AG08396 (cell line): ENCODE results near the gene ACER3.
A peak's percentile ranks its signal among the peaks of the same experiment; 100 is the strongest.
"Not testable (repeated sequence)": the region's sequence is repeated elsewhere in the genome, so short reads cannot be mapped to it uniquely, and the experiment has no call there.

Experiments
- DNase-seq: peaks from one replicate; pipeline ENCODE4 v3.0.0; 2012; ENCODE audit warnings: low spot score, mixed read lengths

The ACER3 gene

DNA sequence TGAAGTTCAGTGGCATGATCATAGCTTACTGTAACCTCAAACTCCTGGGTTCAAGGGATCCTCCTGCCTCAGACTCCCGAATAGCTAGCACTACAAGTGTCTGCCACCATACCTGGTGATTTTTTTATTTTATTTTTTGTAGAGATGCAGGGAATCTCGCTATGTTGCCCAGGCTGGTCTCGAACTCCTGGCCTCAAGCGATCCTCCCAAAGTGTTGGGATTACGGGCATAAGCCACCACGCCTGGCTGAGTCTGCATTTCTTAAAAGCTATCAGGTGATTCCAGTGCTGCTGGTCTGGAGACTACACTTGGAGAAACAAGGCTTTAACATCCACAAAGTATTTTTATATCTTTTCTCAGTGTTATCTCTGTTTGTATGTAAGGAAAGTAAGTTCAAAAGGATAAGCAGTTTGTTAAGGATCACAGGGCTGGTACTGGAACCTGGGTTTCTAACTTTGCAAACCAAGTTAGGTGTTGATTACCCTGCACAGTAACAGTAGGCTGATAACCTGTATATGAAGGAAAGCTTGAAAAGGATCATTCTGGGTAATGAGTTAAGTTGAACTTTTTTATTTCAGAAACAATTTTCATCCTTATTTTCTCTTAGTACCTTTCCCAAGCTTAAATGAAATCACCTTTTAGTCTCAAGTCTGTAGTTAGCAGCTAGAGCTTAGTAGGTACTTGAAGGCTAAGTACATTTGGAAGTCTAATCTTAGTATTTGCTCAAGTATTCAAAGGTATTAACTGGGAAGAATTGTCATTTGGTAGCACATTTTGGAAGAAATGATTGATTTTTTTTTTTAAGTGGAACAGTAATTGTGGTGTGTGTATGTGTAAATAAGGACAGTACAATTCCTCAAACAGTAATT is 12.5 kb downstream of the ACER3 start:
- DNase-seq = no peak

DNA sequence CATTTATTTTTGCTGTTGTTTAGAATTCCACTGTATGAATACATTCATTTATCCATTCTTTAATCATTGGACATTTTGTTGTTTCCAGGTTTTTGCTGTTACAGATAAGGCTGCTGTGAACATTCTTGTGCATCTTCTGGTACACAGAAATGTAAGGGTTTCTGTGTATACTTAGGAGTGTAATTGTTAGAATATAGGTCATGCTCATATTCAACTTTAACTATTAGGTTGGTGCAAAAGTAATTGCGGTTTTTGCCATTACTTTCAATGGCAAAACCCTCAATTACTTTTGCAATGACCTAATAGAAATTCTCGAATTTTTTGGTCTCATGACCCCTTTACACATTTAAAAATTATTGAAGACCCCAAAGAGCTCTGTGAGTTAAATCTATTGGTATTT is 17.3 kb downstream of the ACER3 start:
- no peak for DNase-seq

DNA sequence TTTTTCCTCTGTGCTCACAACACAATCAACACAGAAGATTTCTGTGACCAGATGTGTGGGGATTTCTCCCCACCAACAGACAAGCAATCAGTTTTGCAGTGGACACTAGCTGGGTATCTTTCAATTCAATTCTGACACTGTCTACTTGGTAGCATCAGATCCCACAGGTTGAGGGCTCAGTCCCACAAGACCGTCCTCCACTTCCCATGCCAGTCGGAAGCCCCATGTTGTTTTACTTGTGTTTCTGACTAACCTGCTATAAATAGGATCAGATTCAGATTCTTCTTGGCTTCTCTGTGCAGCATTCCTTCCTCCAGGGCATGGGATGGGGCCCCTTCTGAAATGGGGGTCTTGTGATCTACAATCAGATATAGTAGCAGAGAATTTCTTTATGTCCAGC is 19.6 kb downstream of the ACER3 start:
- no peak for DNase-seq

DNA sequence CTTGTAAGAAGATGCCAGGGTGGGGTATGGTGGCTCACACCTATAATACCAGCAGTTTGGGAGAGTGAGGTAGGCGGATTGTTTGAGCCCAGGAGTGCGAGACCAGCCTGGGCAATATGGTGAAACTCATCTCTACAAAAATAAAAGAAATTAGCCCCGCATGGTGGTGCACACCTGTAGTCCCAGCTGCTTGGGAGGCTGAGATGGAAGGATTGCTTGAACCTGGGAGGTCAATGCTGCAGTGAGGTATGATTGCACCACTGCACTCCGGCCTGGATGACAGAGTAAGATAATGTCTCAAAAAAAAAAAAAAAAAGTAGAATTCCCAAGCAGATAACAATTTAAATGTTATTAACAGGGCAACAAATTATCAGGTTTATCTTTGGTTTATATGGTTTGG is 20.2 kb downstream of the ACER3 start:
- no peak for DNase-seq

DNA sequence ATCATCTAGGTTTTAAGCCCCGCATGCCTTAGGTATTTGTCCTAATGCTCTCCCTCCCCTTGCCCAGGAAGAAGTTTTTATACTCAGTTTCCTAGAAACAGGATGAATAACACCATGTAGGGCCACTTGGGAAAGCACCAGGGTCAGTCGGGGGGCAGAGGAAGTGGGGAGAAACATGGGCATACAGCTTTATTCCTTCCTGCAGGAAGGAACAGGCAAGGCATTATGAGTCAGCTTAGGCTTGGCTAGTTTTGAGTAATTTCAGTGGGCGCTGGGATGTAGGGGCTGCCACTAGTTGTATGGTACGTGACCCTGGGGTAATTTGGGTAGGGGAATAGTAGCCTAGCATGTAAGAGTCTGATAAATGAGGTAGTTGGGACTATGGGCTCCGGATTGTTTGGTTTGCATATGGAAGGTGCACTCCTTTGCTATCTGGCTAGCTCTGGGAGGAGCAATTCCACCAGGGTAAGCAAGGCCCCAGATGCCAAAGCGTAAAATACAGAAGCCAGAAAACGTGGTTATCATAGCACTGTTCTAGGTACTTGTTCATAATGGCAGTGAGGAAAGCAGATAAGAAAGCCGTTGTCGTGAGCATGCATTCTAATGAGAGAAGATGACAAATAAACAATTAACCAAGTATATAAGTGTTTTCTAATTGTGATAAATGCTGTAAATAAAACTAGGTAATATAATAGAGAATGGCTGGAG is 24.8 kb downstream of the ACER3 start:
- DNase-seq = no peak

DNA sequence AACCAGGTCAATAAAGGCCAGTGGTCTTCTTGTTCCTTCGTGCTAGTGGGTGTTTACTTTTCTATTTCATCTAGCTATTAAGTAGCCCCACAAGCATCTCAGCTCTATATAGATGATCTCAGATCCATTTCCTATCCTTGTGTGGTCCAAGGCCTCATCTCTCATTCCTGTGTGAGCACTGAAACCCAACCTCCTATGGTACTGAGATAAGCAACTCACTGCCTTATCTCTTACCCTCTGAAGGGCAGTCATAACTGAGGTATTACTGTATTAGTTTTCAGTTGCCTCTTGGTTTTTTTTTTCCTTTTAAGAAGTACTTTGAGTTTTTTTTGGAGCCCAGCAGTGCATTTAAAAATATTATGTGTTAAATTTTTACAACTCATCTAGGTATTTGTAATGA is 28.3 kb downstream of the ACER3 start:
- DNase-seq = no peak

DNA sequence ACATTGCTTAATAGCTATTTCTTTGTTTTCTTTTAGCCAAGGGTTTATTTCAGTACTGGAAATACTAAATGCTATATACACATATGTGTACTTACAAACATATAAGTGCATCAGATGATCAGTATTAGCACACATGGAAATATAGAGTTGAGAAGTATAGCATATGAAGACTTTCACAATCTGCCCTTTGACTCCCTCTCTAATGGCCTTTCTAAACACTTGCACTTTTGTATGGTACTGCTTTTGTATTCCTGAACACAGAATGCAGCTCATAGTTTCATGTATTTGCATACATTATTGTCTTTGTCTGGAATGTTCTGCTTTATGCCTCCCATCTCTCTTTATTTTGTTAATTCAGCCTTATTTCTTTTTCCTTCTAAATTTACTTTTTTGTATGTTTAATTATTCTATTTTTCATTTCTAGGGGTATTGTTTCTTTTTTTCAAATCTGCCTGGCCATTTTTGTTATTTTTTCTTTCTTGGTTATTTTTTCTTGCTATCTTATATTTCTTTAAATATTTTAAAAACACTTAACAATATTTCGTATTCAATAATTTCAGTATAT is 28.8 kb downstream of the ACER3 start:
- no peak for DNase-seq

DNA sequence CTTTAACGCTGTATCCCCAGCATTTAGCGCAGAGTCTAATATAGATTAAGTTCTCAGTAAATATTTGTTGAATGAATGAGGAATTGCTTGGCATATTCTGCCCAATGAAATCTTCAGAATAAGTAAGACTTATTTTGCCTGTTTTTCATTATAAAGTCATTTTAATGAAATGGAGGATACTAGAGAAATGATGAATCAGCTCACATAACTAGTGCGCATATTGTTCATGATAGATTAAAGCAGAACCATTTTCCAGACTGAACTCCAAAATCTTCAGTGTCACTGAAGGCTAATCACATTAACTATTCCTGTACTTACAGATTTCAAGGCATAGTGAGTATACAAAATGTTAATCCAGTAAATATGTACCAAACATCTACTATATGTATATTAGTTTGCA is 29.6 kb downstream of the ACER3 start:
- no peak for DNase-seq

DNA sequence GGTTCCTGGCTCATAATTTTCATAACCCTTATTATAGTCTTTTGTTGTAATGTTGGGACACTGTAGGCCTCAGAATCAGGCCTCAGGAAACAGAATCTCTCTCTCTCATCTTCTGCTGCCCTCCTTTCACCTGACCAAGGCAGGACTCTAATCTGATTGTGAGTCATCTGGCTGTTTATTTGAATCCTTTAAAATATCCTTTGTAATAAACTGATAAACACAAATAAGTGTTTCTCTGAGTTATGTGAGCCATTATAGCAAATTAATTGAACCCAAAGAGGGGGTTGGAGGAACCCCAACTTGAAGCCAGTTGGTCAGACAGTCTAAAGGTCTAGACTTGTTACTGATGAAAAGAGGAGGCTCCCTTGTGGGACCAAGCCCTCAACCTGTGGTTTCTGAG is 30.6 kb downstream of the ACER3 start:
- DNase-seq = no peak

DNA sequence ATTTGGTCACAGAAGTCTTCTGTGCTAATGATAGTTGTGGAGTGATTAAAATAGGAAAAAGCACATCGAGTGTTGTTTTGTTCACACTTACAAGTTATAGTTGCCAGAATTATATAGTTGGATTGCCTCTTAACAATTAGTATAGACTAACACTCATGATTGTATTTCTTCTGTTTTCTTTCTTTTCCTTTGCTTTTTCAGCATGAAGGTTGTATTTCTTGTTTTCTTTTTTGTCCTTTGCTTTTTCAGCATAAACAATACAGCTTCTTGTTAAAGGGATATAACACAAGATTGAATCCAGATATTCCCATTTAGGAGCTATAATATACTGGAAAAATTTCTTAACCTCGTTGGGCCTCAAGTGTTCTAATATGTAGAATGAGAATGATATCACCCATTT is 31.1 kb downstream of the ACER3 start:
- DNase-seq = no peak

DNA sequence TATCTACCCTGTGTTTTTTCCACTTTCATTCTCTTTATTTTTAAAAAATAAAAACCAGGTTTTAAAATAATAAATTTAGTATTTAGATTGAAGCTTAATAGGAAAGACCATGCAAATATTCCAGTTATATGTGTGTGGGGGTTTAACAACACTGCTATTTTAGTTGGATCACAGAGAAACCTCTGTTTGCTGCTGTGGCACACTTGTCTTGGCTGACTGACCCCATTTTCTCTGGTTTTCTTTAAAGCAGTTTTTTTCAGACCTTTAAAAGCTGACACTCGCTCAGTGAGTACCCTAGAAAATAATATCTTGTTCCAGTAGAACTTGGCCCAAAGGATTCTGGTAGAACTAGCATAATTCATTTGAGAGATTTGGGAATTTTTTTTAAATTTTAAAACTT is 31.6 kb downstream of the ACER3 start:
- DNase-seq = no peak

DNA sequence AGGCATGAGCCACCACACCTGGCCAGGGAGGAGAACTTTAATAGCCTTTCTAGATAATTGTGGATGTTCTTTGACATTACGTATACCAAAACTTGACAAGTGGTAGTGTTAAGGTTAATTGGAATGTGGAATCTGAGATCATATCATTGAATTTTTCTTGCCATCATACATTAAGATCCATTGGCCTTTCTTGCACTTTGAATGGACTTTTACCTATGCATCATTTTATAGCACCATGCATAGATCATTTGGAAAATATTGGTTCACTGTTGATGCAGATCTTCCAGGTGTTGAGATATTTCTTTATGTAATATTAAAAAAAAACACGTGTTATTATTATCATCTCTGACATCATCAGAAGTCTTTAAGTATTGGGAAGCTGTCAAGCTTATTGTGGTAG is 36.5 kb downstream of the ACER3 start:
- no peak for DNase-seq

DNA sequence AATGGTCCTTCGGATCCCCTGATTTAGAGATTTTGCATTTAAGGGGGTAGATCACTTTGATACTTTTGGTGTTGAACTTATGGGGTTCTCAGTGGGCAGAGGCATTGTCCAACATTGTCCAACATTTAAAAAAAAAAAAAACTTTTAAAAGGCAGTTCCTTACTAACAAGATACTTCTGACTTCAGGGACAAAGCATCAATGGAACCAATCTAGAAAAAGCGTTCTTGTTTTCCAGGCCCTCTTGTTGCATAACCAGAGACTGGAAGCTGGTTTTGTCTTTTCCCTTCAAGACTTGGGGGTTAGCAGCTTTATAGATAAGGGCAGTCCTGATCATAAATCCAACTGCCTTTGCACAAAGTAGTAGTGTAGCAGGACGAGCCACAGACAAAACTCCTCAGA is 40.4 kb downstream of the ACER3 start:
- no peak for DNase-seq

DNA sequence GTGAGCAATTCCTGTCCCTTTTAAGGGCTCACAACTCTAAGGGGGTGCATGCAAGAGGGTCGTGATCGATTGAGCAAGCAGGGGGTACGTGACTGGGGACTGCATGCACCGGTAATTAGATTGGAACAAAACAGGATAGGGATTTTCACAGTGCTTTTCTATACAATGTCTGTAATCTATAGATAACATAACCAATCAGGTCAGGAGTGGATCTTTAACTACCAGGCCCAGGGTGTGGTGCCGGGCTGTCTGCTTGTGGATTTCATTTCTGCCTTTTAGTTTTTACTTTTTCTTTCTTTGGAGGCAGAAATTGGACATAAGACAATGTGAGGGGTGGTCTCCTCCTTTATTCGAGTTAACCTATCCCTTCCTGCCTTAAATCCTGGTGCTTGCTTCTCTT is 40.9 kb downstream of the ACER3 start:
- DNase-seq = not testable (repeated sequence)

DNA sequence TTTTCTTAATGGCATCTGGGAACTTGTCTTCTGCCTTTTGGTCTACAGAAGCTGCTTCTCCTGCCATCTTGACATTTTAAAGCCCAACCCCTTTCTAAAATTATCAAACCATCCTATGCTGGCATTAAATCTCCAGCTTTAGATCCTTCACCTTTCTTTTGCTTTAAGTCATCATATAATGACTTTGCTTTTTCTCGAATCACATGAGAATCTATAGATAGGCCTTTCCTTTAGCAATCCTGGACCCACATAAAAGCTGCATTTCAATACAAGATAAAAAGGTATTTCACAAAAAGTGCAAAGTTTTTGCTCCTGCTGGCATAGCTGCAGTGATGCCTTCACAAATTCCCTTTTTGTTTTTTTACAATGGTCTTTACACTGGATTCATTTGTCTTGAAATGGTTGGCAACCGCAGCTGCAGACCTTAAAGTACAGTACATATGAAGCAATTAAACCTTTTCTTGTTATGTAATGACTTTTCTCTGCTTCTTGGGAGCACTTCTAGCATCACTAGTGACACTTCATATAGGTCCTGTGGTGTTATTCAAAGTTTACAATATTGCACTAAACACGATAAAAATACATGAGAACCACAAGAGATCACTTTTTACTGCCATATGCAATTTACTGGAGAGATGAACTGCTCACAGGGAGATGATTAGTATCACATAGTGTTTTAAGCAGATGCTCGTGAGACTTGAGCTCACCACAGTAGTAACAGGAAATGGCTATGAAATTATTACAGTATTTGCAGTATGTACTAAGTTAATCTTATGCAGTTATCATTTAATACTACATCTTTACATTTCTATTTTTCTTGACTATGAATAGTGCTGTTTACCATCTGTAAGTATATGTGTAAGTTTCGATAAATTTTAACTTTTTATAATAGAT is 41.6 kb downstream of the ACER3 start:
- DNase-seq = no peak

DNA sequence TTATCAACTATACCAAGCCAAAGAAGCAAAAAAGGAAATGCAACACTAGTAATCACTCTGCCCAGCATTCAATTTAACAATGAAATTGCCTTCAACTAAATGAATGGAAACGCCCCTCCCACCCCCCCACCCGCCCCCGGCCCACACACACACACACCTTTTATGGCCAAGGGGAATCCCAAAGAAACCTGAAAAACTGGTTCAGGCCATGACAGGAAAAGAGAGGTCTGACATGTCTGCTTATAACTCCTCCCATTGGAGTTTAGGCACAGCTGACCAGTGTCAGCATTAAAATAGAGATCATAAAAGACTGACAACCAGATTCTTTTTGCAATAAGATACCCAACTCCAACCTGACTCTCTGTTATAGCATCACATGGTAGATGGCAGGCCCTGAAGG is 42.6 kb downstream of the ACER3 start:
- no peak for DNase-seq

DNA sequence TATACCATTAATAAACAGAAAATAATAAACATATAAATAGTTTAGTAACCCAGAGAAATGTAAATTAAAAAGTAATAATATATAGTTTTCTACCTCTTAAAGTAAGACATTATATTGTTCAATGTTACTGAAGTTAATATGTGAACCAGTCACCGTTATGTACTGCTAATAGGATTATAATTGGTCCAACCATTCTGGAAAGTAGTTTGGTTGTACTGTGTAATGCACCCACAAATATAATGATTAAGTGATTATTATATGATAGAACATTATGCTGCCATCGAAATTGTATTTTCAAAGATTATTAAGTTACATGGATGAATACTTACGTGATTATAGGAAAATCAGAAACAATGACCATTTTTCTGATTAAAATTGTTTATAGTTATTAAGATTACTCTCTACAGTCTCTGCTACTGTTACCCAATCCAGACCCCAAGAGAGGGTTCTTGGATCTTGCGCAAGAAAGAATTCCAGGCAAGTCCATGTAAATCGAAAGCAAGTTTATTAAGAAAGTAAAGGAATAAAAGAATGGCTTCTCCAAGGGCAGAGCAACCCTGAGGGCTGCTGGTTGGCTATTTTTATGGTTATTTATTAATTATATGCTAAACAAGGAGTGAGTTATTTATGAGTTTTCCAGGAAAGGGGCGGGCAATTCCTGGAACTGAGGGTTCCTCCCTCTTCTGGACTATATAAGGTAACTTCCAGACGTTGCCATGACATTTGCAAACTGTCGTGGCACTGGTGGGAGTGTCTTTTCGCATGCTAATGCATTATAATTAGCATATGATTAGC is 50.1 kb downstream of the ACER3 start:
- no peak for DNase-seq

DNA sequence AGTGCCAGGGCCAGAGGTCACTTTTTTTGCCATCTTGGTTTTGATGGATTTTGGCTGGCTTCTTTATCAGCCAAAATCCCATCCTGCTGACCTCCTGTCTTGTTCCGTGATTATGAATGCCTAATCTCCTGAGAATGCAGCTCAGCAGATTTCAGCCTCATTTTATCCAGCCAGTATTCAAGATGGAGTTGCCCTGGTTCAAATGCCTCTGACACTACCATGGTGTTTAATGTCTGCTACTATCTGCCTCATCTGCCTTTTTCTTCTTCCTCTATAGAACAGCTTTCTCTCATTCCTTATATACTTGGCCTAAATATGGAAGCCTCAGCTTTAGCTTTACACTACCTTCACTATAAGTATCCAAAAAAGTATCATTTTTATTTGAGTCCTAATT is 50.7 kb downstream of the ACER3 start:
- no peak for DNase-seq

DNA sequence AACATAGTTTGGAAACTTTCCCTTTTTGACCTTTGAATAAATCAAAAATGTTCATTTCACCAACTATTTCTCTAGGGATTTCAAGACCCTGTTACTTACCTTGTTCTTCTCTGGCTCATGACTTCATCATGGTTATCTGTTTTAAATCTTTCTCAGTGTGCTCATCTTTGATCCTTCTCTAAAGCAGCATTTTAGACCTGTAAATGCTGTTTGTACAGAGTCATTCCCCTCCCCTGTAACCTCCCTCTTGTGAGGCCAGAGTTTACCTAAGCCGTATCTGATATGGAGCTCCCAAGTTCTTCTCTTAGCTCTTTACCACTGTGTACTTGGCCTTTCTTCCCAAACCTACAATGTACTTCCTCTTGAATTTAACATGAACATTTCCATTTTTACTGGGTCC is 56.0 kb downstream of the ACER3 start:
- DNase-seq = no peak

DNA sequence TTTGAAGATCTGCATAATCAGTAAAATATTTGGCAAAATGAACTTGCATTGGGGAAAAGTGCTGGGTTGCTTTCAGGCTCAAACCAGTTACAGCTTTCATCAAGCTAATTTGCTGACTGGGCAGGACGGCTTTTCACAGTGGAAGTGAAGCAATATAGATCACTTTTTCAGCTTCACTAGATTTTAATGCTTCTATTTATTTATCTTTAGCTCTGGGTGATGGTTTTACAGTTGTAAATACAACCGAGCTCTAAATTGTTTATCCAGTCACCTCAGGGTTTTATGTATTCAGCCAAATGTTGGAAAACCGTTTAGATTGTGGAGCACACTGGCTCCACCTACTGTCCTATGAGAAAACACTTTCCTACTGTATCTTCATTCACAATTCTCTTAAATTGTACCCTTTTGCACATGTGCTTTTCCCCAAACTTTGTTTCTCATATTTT is 58.2 kb downstream of the ACER3 start:
- DNase-seq = peak; percentile 46

DNA sequence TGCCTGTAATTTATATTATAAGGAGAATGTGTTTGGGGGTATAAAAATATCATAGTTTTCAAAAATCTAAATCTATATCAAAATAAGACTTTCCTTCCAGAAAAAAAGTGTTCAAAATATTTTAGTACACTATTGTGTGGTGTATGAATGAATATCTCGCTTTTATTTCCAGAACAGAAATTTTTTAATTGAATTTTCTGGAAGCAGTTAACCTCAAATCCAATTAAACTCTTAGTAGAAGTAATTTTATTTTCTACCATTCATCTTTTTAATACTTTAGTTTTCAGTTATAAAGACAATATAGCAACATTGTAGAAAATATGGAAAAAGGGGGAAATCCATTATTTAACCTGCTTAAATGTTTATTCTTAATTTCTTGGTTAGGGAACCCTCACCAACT is 58.7 kb downstream of the ACER3 start:
- DNase-seq = no peak
